Measurements from ENCODE around the gene CAPN14.

GRCh38 chr2:31127931-31128330 lies 89.4 kb downstream of the CAPN14 start:
- TF ChIP-seq FOXK2 (IDR thresholded peaks at IDR 0.05) (no peak), FOXM1 (IDR thresholded peaks at IDR 0.05; ENCODE audit: borderline replicate concordance) (no peak), ZNF384 (IDR thresholded peaks at IDR 0.05) (no peak), SP1 (IDR thresholded peaks at IDR 0.05) (no peak), HDGF (IDR thresholded peaks at IDR 0.05; ENCODE audit: borderline replicate concordance) (no peak), NFRKB (IDR thresholded peaks at IDR 0.05) (no peak), TARDBP (IDR thresholded peaks at IDR 0.05) (no peak)
